Cardiac septum (tissue), 1 donor: Measurements from ENCODE around the gene GLTPD2. TPM values are rescaled to one million over a fixed set of nuclear protein-coding genes. Genes with fewer than 3 reads are reported as not detected.

Experiments used
- DNase-seq: peaks from one replicate; pipeline ENCODE4 v3.0.0-alpha.2; 2020; ENCODE audit warnings: low spot score
- intact Hi-C: fragments of 100-400 bp; cut with DNase I; formaldehyde crosslinking; loops from one replicate; pipeline ENCODE4 v1.14.0; 2022
- long read RNA-seq: library from polyadenylated mRNA; unstranded; transcript quantifications from one replicate; pipeline ENCODE4 v2.0.0, GENCODE V29; 2021
- total RNA-seq: library from RNA; stranded (reverse); fragmentation: NEBNext Ultra II Directional; extraction: Animal tissue kit (Norgen Biotek cat#: 25700); gene quantifications from one replicate; pipeline ENCODE4 v1.2.1, GENCODE V29; 2021
- donor health status: DM: no; HTN: no; CAD: no.

The GLTPD2 gene
- total RNA-seq = not detected
- long read RNA-seq = 0 reads

- intact Hi-C loops = loop anchor here (2.0 to 5.0 kb wide), 3 partner anchors 57 to 100 kb away; partner anchors contain the start of genes ARRB2 and MED11
Measured at GRCh38 chr17:4788807-4789700, at the start of gene GLTPD2. TSS of gene GLTPD2 (plus strand) at chr17:4788964. CDS start at chr17:4789012, 48 bp downstream.

GRCh38 chr17:4739122-4740024 lies 49.4 kb upstream of the GLTPD2 start, which contains the start of the genes CXCL16 and ZMYND15:
TSS of gene CXCL16 (minus strand) at chr17:4739928. CDS start at chr17:4739339, 589 bp downstream.
TSS of gene ZMYND15 (plus strand) at chr17:4739833. CDS start at chr17:4740549, 716 bp downstream.
- intact Hi-C loops = no loop called here
- DNase-seq = no peak

More at GRCh38 chr17:4788807-4789700, at the start of gene GLTPD2:
- no peak for DNase-seq

GRCh38 chr17:4740025-4740351 lies 48.8 kb upstream of the GLTPD2 start:
- DNase-seq = no peak

GRCh38 chr17:4740584-4740983 lies 48.2 kb upstream of the GLTPD2 start:
- no peak for DNase-seq

More at GRCh38 chr17:4740025-4740351, 48.8 kb upstream of the GLTPD2 start:
- intact Hi-C loops = no loop called here

GRCh38 chr17:4741544-4741943 lies 47.2 kb upstream of the GLTPD2 start:
- DNase-seq = no peak
- intact Hi-C loops = no loop called here

More at GRCh38 chr17:4740584-4740983, 48.2 kb upstream of the GLTPD2 start:
- intact Hi-C loops = no loop called here

GRCh38 chr17:4742133-4742532 lies 46.6 kb upstream of the GLTPD2 start:
- DNase-seq = no peak
- intact Hi-C loops = no loop called here

- DNase-seq = no peak
- intact Hi-C loops = no loop called here
Measured at GRCh38 chr17:4742629-4743028, 46.1 kb upstream of the GLTPD2 start.

- DNase-seq = no peak
- intact Hi-C loops = no loop called here
Measured at GRCh38 chr17:4743216-4743615, 45.5 kb upstream of the GLTPD2 start.

GRCh38 chr17:4743898-4744297 lies 44.9 kb upstream of the GLTPD2 start:
- intact Hi-C loops = no loop called here

GRCh38 chr17:4744999-4745969 lies 43.5 kb upstream of the GLTPD2 start:
- intact Hi-C loops = no loop called here
- no peak for DNase-seq

More at GRCh38 chr17:4743898-4744297, 44.9 kb upstream of the GLTPD2 start:
- DNase-seq = no peak

GRCh38 chr17:4747847-4748246 lies 40.9 kb upstream of the GLTPD2 start:
- intact Hi-C loops = no loop called here
- DNase-seq = no peak

- intact Hi-C loops = no loop called here
- no peak for DNase-seq
Measured at GRCh38 chr17:4748686-4749085, 40.1 kb upstream of the GLTPD2 start.

GRCh38 chr17:4750606-4751005 lies 38.2 kb upstream of the GLTPD2 start:
- no peak for DNase-seq
- intact Hi-C loops = no loop called here

- DNase-seq = no peak
- intact Hi-C loops = no loop called here
Measured at GRCh38 chr17:4751932-4752331, 36.8 kb upstream of the GLTPD2 start.

GRCh38 chr17:4753392-4753791 lies 35.4 kb upstream of the GLTPD2 start:
- intact Hi-C loops = no loop called here
- DNase-seq = no peak

- no peak for DNase-seq
- intact Hi-C loops = no loop called here
Measured at GRCh38 chr17:4759776-4760236, 29.0 kb upstream of the GLTPD2 start.

- intact Hi-C loops = no loop called here
- no peak for DNase-seq
Measured at GRCh38 chr17:4764595-4764994, 24.2 kb upstream of the GLTPD2 start.

- no peak for DNase-seq
- intact Hi-C loops = no loop called here
Measured at GRCh38 chr17:4766201-4766600, 22.6 kb upstream of the GLTPD2 start.

GRCh38 chr17:4766723-4767122 lies 22.0 kb upstream of the GLTPD2 start:
- intact Hi-C loops = no loop called here
- no peak for DNase-seq
